ENCODE results near the gene HOXA11.

DNA sequence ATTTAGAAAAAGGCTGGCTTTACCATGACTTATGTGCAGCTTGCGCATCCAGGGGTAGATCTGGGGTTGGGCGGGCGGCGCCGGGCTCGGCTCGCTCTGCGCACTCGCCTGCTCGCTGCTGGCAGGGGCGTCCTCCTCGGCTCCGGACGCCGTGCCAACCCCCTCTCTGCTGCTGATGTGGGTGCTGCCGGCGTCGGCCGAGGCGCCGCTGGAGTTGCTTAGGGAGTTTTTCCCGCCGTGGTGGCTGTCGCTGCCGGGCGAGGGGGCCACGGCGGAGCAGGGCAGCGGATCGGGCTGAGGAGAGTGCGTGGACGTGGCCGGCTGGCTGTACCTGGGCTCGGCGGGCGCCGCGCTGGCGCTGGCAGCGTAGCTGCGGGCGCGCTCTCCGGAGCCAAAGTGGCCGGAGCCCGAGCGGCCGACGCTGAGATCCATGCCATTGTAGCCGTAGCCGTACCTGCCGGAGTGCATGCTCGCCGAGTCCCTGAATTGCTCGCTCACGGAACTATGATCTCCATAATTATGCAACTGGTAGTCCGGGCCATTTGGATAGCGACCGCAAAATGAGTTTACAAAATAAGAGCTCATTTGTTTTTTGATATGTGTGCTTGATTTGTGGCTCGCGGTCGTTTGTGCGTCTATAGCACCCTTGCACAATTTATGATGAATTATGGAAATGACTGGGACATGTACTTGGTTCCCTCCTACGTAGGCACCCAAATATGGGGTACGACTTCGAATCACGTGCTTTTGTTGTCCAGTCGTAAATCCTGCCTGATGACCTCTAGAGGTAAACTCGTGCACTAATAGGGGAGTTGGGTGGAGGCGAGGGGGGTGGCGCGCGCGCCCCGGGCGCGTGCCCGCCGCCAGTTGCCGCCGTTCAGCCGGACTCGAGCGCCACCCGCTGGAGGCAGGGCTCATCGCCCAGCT lies 41.7 kb downstream of the HOXA11 start, which contains the start of gene HOXA5:
- TF ChIP-seq, protein P1, sequence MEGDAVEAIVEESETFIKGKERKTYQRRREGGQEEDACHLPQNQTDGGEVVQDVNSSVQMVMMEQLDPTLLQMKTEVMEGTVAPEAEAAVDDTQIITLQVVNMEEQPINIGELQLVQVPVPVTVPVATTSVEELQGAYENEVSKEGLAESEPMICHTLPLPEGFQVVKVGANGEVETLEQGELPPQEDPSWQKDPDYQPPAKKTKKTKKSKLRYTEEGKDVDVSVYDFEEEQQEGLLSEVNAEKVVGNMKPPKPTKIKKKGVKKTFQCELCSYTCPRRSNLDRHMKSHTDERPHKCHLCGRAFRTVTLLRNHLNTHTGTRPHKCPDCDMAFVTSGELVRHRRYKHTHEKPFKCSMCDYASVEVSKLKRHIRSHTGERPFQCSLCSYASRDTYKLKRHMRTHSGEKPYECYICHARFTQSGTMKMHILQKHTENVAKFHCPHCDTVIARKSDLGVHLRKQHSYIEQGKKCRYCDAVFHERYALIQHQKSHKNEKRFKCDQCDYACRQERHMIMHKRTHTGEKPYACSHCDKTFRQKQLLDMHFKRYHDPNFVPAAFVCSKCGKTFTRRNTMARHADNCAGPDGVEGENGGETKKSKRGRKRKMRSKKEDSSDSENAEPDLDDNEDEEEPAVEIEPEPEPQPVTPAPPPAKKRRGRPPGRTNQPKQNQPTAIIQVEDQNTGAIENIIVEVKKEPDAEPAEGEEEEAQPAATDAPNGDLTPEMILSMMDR (IDR thresholded peaks at IDR 0.05; ENCODE audit: low read depth, low read length), result no peak
- TF ChIP-seq, protein P2, sequence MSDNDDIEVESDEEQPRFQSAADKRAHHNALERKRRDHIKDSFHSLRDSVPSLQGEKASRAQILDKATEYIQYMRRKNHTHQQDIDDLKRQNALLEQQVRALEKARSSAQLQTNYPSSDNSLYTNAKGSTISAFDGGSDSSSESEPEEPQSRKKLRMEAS (IDR thresholded peaks at IDR 0.05; ENCODE audit: low read depth, low read length), result no peak
- no peak for TF ChIP-seq POLR2A (IDR thresholded peaks at IDR 0.05; ENCODE audit: extremely low read depth, insufficient read length)
